GM12878 (cell line): ENCODE results near the gene TET1. TPM values are rescaled to one million over a fixed set of nuclear protein-coding genes. Genes with fewer than 3 reads are reported as not detected.
"Not testable (repeated sequence)": the region's sequence is repeated elsewhere in the genome, so short reads cannot be mapped to it uniquely, and the experiment has no call there.

Source experiments
- ATAC-seq: fragments of 200-7000 bp; cut with Tn5 transposase; 3 replicates; pipeline ENCODE4 v1.9.1; 2020; ENCODE audit warnings: mild to moderate bottlenecking, moderate library complexity
- BruUV-seq: library from RNA; stranded (reverse); fragments of 400-500 nt; replicated peaks from 2 replicates; lab custom pipeline; 2021; lab: Mats Ljungman, UMichigan
- CTCF ChIA-PET: fragments of 300-600 bp; sonication (Branson Sonifier 250); formaldehyde crosslinking; extraction: SDS; loops from one replicate; lab custom pipeline; 2021; ENCODE audit warnings: inconsistent platforms; lab: Yijun Ruan, JAX
- POLR2A ChIA-PET: fragments of 350-600 bp; formaldehyde crosslinking; extraction: SDS; loops from one replicate; lab custom pipeline; 2021; ENCODE audit warnings: inconsistent platforms; lab: Charles Lee
- RAD21 ChIA-PET: fragments of 300-600 bp; sonication (Branson Sonifier 250); formaldehyde crosslinking; loops from one replicate; lab custom pipeline; 2023; ENCODE audit warnings: antibody characterized with exemption; ENCODE audit not compliant: unreplicated experiment; lab: Charles Lee
- SMC1A ChIA-PET: fragments of 300-600 bp; sonication (Branson Sonifier 250); formaldehyde crosslinking; loops from one replicate; lab custom pipeline; 2023; ENCODE audit not compliant: unreplicated experiment, uncharacterized antibody; lab: Charles Lee
- DNase-seq: peaks from one replicate; pipeline ENCODE4 v3.0.0-alpha.2; 2011; ENCODE audit warnings: low read depth, low spot score
- FAIRE-seq: peaks from 3 replicates; lab custom pipeline; 2011; peaks lifted over from hg19 to GRCh38; lab: Jason Lieb, UNC
- H2AFZ ChIP-seq: 2 replicates; pipeline ENCODE4 v1.6.0; 2011; ENCODE audit warnings: low read depth, low read length, control low read depth; ENCODE audit not compliant: control insufficient read depth
- H3K27ac ChIP-seq: 2 replicates; pipeline ENCODE4 v1.5.1; 2011; ENCODE audit warnings: control low read depth; ENCODE audit not compliant: control insufficient read depth, insufficient read depth
- H3K27me3 ChIP-seq, 2 experiments: replicated peaks in 1 of 2; 2 replicates each; pipeline versions ENCODE4 v1.6.0 to v1.6.1; 2011; ENCODE audit warnings: low read length in 1 of 2; ENCODE audit not compliant: control insufficient read depth in 2 of 2, insufficient read depth in 2 of 2
- H3K36me3 ChIP-seq, 2 experiments: 2 replicates each; pipeline ENCODE4 v1.5.1; 2011; ENCODE audit warnings: low read length in 1 of 2; ENCODE audit not compliant: control insufficient read depth in 2 of 2, insufficient read depth in 2 of 2
- H3K4me1 ChIP-seq: 2 replicates; pipeline ENCODE4 v1.6.1; 2011; ENCODE audit warnings: mild to moderate bottlenecking, low read length, moderate library complexity, mixed read lengths; ENCODE audit not compliant: control insufficient read depth, insufficient read depth
- H3K4me2 ChIP-seq: 2 replicates; pipeline ENCODE4 v1.6.0; 2011; ENCODE audit warnings: control low read depth; ENCODE audit not compliant: control insufficient read depth, insufficient read depth
- H3K4me3 ChIP-seq: fragments of 200-600 bp; sonication (generic); 2 replicates; pipeline ENCODE4 v1.5.1; 2016
- H3K79me2 ChIP-seq: 2 replicates; pipeline ENCODE4 v1.6.0; 2011; ENCODE audit warnings: low read length; ENCODE audit not compliant: control insufficient read depth, insufficient read depth
- H3K9ac ChIP-seq: 2 replicates; pipeline ENCODE4 v1.8.0; 2011; ENCODE audit warnings: low read length, control low read depth, mixed read lengths; ENCODE audit not compliant: control insufficient read depth, insufficient read depth
- H3K9me3 ChIP-seq: replicated peaks from 3 replicates; pipeline ENCODE4 v1.5.1; 2011; ENCODE audit warnings: mild to moderate bottlenecking, low read length; ENCODE audit not compliant: control insufficient read depth, insufficient read depth
- H4K20me1 ChIP-seq: 2 replicates; pipeline ENCODE4 v1.6.0; 2011; ENCODE audit not compliant: control insufficient read depth, insufficient read depth
- FOXK2 ChIP-seq: fragments of 450-650 bp; IDR thresholded peaks from 2 replicates; pipeline ENCODE4 v1.6.1; 2017; ENCODE audit warnings: mild to moderate bottlenecking, moderate library complexity
- STAT1 ChIP-seq: fragments of 450-650 bp; conservative IDR thresholded peaks from 2 replicates; pipeline ENCODE4 v1.6.1; 2014; ENCODE audit warnings: antibody characterized with exemption, mild to moderate bottlenecking
- WGBS: methylation state at CpG from one replicate; pipeline ENCODE4 v1.1.6; 2016; ENCODE audit warnings: low lambda C conversion rate; ENCODE audit not compliant: insufficient replicate concordance, insufficient coverage; ENCODE audit errors: missing lambda C conversion rate; 5-methylcytosine and 5-hydroxymethylcytosine counted together
- in situ Hi-C: fragments of 300-500 bp; cut with MboI; formaldehyde crosslinking; loops from 9 replicates; pipeline ENCODE4 v1.14.3; 2018; ENCODE audit warnings: mixed read lengths
- intact Hi-C: fragments of 100-400 bp; cut with micrococcal nuclease; formaldehyde crosslinking; loops from one replicate; pipeline ENCODE4 v1.14.2; 2022; ENCODE audit not compliant: unreplicated experiment
- polyA plus RNA-seq, 11 experiments: library from polyadenylated mRNA; depleted of rRNA in 4 of 11; unstranded in 6 of 11; stranded (reverse) in 5 of 11; fragments of >200 nt; fragmentation: Nextera tagmentation in 4 of 11; fragmentation: Illumina TruSeq in 1 of 11; extraction: Ambion mirVana in 4 of 11; extraction: Trizol in 1 of 11; gene quantifications; 1 replicate in 1 of 11; 2 replicates in 10 of 11; pipeline versions ENCODE4 v1.2.1 to v1.2.3, GENCODE V29; 2011 to 2016; ENCODE audit warnings: inconsistent platforms in 2 of 11, missing spikeins in 2 of 11, low read depth in 1 of 11
- total RNA-seq, 4 experiments: library from RNA; depleted of rRNA in 3 of 4; stranded (reverse); fragments of >200 nt in 3 of 4; fragmentation: Illumina TruSeq in 1 of 4; extraction: Trizol in 1 of 4; gene quantifications; 2 replicates each; pipeline versions ENCODE4 v1.2.1 to v1.2.3, GENCODE V29; 2013 to 2021
- TF ChIP-seq, protein P1 (sequence below): fragments of 450-650 bp; IDR thresholded peaks from 2 replicates; pipeline ENCODE4 v1.6.1; 2017; ENCODE audit warnings: mild to moderate bottlenecking, moderate library complexity

The TET1 gene
- total and polyA plus RNA-seq, 10 of the 15 experiments (the other 5 are each of a cell fraction or from before 2014, with no cell fraction given), result 0.22 to 1.4 (median 0.60) TPM

DNA sequence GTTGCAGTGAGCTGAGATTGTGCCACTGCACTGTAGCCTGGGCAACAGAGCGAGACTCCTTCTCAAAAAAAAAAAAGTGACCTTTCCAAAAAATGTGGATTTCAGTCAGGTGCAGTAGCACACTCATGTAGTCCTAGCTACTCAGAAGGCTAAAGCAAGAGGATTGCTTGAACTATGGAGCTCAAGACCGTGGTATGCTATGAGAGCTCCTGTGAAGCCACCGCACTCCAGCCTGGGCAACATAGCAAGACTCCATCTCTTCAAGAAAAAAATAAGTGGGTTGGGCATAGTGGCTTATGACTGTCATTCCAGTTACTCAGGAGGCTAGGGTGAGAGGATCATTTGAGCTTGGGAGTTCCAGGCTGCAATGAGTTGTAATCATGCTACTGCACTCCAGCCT, 51.1 kb downstream of the TET1 start:
- H3K4me2 ChIP-seq, result no peak overlapping the region
- no peaks in the 10 kb centered on the region for H3K36me3 ChIP-seq
- BruUV-seq, result no TSS peak
- 79% methylated on average over 3 of the region's 3 CpGs for WGBS
- H3K4me1 ChIP-seq, result no peaks in the 10 kb centered on the region
- intact Hi-C loops, result no loop called here
- H4K20me1 ChIP-seq, result no peaks in the 10 kb centered on the region
- H3K27me3 ChIP-seq, result no peaks in the 10 kb centered on the region
- in situ Hi-C loops, result no loop called here
- ChIA-PET SMC1A (interaction anchor here (1.0 to 1.5 kb wide), 3 partner anchors 10 to 20 kb away, joined by 3 to 4 read pairs (median 4); no protein-coding TSS in a partner anchor), RAD21 (no interaction called here)
- no peak for FAIRE-seq
- H3K4me3 ChIP-seq, result no peak overlapping the region
- no peak overlapping the region for H2AFZ ChIP-seq
- ATAC-seq, result no peak
- TF ChIP-seq, protein P1, sequence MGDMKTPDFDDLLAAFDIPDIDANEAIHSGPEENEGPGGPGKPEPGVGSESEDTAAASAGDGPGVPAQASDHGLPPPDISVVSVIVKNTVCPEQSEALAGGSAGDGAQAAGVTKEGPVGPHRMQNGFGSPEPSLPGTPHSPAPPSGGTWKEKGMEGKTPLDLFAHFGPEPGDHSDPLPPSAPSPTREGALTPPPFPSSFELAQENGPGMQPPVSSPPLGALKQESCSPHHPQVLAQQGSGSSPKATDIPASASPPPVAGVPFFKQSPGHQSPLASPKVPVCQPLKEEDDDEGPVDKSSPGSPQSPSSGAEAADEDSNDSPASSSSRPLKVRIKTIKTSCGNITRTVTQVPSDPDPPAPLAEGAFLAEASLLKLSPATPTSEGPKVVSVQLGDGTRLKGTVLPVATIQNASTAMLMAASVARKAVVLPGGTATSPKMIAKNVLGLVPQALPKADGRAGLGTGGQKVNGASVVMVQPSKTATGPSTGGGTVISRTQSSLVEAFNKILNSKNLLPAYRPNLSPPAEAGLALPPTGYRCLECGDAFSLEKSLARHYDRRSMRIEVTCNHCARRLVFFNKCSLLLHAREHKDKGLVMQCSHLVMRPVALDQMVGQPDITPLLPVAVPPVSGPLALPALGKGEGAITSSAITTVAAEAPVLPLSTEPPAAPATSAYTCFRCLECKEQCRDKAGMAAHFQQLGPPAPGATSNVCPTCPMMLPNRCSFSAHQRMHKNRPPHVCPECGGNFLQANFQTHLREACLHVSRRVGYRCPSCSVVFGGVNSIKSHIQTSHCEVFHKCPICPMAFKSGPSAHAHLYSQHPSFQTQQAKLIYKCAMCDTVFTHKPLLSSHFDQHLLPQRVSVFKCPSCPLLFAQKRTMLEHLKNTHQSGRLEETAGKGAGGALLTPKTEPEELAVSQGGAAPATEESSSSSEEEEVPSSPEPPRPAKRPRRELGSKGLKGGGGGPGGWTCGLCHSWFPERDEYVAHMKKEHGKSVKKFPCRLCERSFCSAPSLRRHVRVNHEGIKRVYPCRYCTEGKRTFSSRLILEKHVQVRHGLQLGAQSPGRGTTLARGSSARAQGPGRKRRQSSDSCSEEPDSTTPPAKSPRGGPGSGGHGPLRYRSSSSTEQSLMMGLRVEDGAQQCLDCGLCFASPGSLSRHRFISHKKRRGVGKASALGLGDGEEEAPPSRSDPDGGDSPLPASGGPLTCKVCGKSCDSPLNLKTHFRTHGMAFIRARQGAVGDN, result no peak
- TF ChIP-seq STAT1 (no peak), FOXK2 (no peak)
- TF ChIP-seq, all 136 proteins: peak for 0
- no peaks in the 10 kb centered on the region for H3K9me3 ChIP-seq
- ChIA-PET POLR2A (interaction anchor here (0.6 kb wide), 1 partner anchor 273 kb away, joined by 5 read pairs; no protein-coding TSS in a partner anchor), CTCF (interaction anchor here (0.6 kb wide), 1 partner anchor 397 kb away, joined by 3 read pairs; no protein-coding TSS in a partner anchor)
- H3K27ac ChIP-seq, result no peak overlapping the region
- H3K79me2 ChIP-seq, result no peaks in the 10 kb centered on the region
- no peak for DNase-seq
- H3K9ac ChIP-seq, result no peak overlapping the region

GRCh38 chr10:68613974-68614373, 53.8 kb downstream of the TET1 start:
- FAIRE-seq, H3K9ac ChIP-seq, H3K36me3 ChIP-seq, H3K27ac ChIP-seq, ATAC-seq, H3K27me3 ChIP-seq, BruUV-seq, H3K4me2 ChIP-seq, DNase-seq, H3K79me2 ChIP-seq, intact Hi-C loops, in situ Hi-C loops, H3K9me3 ChIP-seq, POLR2A ChIA-PET, RAD21 ChIA-PET, H2AFZ ChIP-seq, H4K20me1 ChIP-seq, H3K4me3 ChIP-seq, H3K4me1 ChIP-seq: not testable (repeated sequence)
- ChIA-PET SMC1A (interaction anchor here (0.8 to 1.0 kb wide), 2 partner anchors 10 to 13 kb away, joined by 3 read pairs; no protein-coding TSS in a partner anchor), CTCF (interaction anchor here (0.6 kb wide), 1 partner anchor 773 kb away, joined by 4 read pairs; no protein-coding TSS in a partner anchor)

DNA sequence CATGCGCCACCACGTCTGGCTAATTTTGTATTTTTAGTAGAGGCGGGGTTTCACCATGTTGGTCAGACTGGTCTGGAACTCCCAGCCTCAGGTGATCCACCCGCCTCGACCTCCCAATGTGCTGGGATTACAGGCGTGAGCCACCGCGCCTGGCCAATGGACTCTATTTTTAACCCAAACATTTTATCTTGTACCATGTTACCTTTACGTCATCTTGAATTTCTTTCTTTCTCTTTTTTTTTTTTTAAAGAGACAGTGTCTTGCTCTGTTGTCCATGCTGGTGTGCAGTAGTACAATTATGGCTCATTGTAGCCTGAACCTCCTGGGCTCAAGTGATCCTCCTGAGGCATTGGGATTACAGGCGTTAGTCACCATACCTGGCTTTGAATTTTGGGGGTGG, 57.6 kb downstream of the TET1 start:
- not testable (repeated sequence) for H2AFZ ChIP-seq

More for the DNA sequence above, 57.6 kb downstream of the TET1 start:
- FAIRE-seq, CTCF ChIA-PET, H3K27ac ChIP-seq, DNase-seq, H3K9ac ChIP-seq, BruUV-seq, H4K20me1 ChIP-seq, H3K4me3 ChIP-seq, RAD21 ChIA-PET, POLR2A ChIA-PET, ATAC-seq, H3K79me2 ChIP-seq, H3K27me3 ChIP-seq, H3K4me2 ChIP-seq, H3K36me3 ChIP-seq, SMC1A ChIA-PET, intact Hi-C loops, H3K4me1 ChIP-seq, H3K9me3 ChIP-seq, in situ Hi-C loops: not testable (repeated sequence)
- 93% methylated on average over 10 of the region's 10 CpGs for WGBS
